HepG2 (cell line): ENCODE measurements around the gene PDGFRB. TPM values are rescaled to one million over a fixed set of nuclear protein-coding genes. Genes with fewer than 3 reads are reported as not detected.

Source experiments
- ATAC-seq: fragments of 200-7000 bp; cut with Tn5 transposase; 3 replicates; pipeline ENCODE4 v1.9.1; 2020; ENCODE audit warnings: mild to moderate bottlenecking, moderate library complexity
- BruUV-seq: library from RNA; stranded (reverse); fragments of 400-500 nt; replicated peaks from 2 replicates; lab custom pipeline; 2021; lab: Mats Ljungman, UMichigan
- CTCF ChIA-PET: fragments of 300-600 bp; formaldehyde crosslinking; extraction: SDS; loops from one replicate; lab custom pipeline; 2021; ENCODE audit warnings: low total read pairs, inconsistent platforms, low intra/inter-chr PET ratio; lab: Yijun Ruan, JAX
- POLR2A ChIA-PET: fragments of 350-600 bp; sonication (Branson Sonifier 250); formaldehyde crosslinking; loops from one replicate; lab custom pipeline; 2020; ENCODE audit warnings: antibody characterized with exemption, inconsistent platforms; lab: Yijun Ruan, JAX
- DNase-seq: peaks from one replicate; pipeline ENCODE4 v3.0.0-alpha.2; 2015; ENCODE audit warnings: low spot score
- FAIRE-seq: peaks from 3 replicates; lab custom pipeline; 2011; peaks lifted over from hg19 to GRCh38; lab: Jason Lieb, UNC
- H2AFZ ChIP-seq: one replicate; pipeline ENCODE4 v1.6.1; 2011; ENCODE audit warnings: low read length, inconsistent platforms
- H3K27ac ChIP-seq: fragments of 300-600 bp; 3 replicates; pipeline ENCODE4 v1.8.0; 2011; ENCODE audit warnings: mixed run types, mild to moderate bottlenecking, mixed read lengths, low read length, inconsistent platforms; ENCODE audit not compliant: insufficient read depth; ENCODE audit errors: extremely low read length
- H3K27me3 ChIP-seq, 2 experiments: fragments of 200-600 bp in 1 of 2; 2 replicates in 1 of 2; 3 replicates in 1 of 2; pipeline versions ENCODE4 v1.6.0 to v1.8.0; 2011; ENCODE audit warnings: low read length in 2 of 2, mild to moderate bottlenecking in 2 of 2, moderate library complexity in 2 of 2, inconsistent platforms in 1 of 2; ENCODE audit not compliant: insufficient read depth in 2 of 2, control insufficient read depth in 1 of 2
- H3K36me3 ChIP-seq, 2 experiments: fragments of 200-600 bp in 1 of 2; replicated peaks in 1 of 2; 2 replicates in 1 of 2; 3 replicates in 1 of 2; pipeline versions ENCODE4 v1.5.1 to v1.8.0; 2011; ENCODE audit warnings: low read length in 2 of 2, inconsistent platforms in 1 of 2; ENCODE audit not compliant: insufficient read depth in 2 of 2, control insufficient read depth in 1 of 2
- H3K4me1 ChIP-seq: 2 replicates; pipeline ENCODE4 v1.5.1; 2012; ENCODE audit warnings: low read length, inconsistent platforms; ENCODE audit not compliant: insufficient read depth
- H3K4me2 ChIP-seq: 2 replicates; pipeline ENCODE4 v1.6.0; 2011; ENCODE audit warnings: low read depth, low read length, inconsistent platforms
- H3K4me3 ChIP-seq, 3 experiments: fragments of 200-600 bp in 1 of 3; sonication (generic), shearing (Covaris generic) in 1 of 3; replicated peaks in 1 of 3; 2 replicates each; pipeline ENCODE4 v1.5.1; 2011 to 2016; ENCODE audit warnings: low read length in 3 of 3, inconsistent platforms in 2 of 3, low read depth in 2 of 3, mild to moderate bottlenecking in 2 of 3, control low read depth in 1 of 3, mixed read lengths in 1 of 3; ENCODE audit not compliant: insufficient read depth in 1 of 3
- H3K79me2 ChIP-seq: one replicate; pipeline ENCODE4 v1.6.1; 2011; ENCODE audit warnings: low read length, inconsistent platforms; ENCODE audit not compliant: insufficient read depth
- H3K9ac ChIP-seq: 2 replicates; pipeline ENCODE4 v1.6.0; 2011; ENCODE audit warnings: mild to moderate bottlenecking, low read depth, low read length, inconsistent platforms; ENCODE audit not compliant: insufficient read depth
- H3K9me3 ChIP-seq: 2 replicates; pipeline ENCODE4 v1.5.1; 2012; ENCODE audit warnings: mild to moderate bottlenecking, low read length
- H4K20me1 ChIP-seq: 2 replicates; pipeline ENCODE4 v1.6.0; 2011; ENCODE audit warnings: inconsistent platforms, mild to moderate bottlenecking, low read length, moderate library complexity; ENCODE audit not compliant: insufficient read depth
- CSRNP2 ChIP-seq: sonication (generic); formaldehyde crosslinking; conservative IDR thresholded peaks from 2 replicates; pipeline ENCODE4 v1.8.0; 2022; ENCODE audit warnings: low read depth, missing genetic modification reagents
- FOXA3 ChIP-seq: IDR thresholded peaks from 2 replicates; pipeline ENCODE4 v1.6.1; 2016; ENCODE audit warnings: missing genetic modification reagents, missing compliant biosample characterization
- HNRNPLL ChIP-seq: fragments of 200-400 bp; formaldehyde crosslinking; IDR thresholded peaks from 2 replicates; pipeline ENCODE4 v1.6.1; 2017; ENCODE audit warnings: mild to moderate bottlenecking, low read depth, low read length; ENCODE audit not compliant: poor library complexity, severe bottlenecking
- MLX ChIP-seq: IDR thresholded peaks from 2 replicates; pipeline ENCODE4 v1.6.1; 2016
- PHF5A ChIP-seq: IDR thresholded peaks from one replicate; pipeline ENCODE4 v1.6.1; 2018; ENCODE audit warnings: low read depth, missing genetic modification reagents; ENCODE audit not compliant: unreplicated experiment
- TEF ChIP-seq: sonication (generic); formaldehyde crosslinking; IDR thresholded peaks from 2 replicates; pipeline ENCODE4 v1.5.0; 2020; ENCODE audit warnings: missing genetic modification reagents
- YY1 ChIP-seq: IDR thresholded peaks from 2 replicates; pipeline ENCODE4 v1.6.1; 2011; ENCODE audit warnings: low read length, low read depth, moderate library complexity, mild to moderate bottlenecking; ENCODE audit not compliant: insufficient read depth, insufficient replicate concordance
- ZNF33A ChIP-seq: sonication (generic); formaldehyde crosslinking; IDR thresholded peaks from 2 replicates; pipeline ENCODE4 v1.5.1; 2020; ENCODE audit warnings: missing genetic modification reagents, mild to moderate bottlenecking, moderate library complexity, borderline replicate concordance
- ZNF740 ChIP-seq: sonication (generic); formaldehyde crosslinking; IDR thresholded peaks from 2 replicates; pipeline ENCODE4 v1.4.0; 2020; ENCODE audit warnings: missing genetic modification reagents
- WGBS: methylation state at CpG from one replicate; pipeline ENCODE4 v1.1.6; 2017; ENCODE audit warnings: low lambda C conversion rate; 5-methylcytosine and 5-hydroxymethylcytosine counted together
- in situ Hi-C: cut with HindIII; loops from 2 replicates; pipeline ENCODE4 v1.10.0; 2017; ENCODE audit warnings: low pct_unique_long_range_greater_than_20kb; ENCODE audit not compliant: extremely low pct_ligation_motif_present
- intact Hi-C: fragments of 100-400 bp; cut with micrococcal nuclease; formaldehyde crosslinking; loops from one replicate; pipeline ENCODE4 v1.10.0; 2022; ENCODE audit not compliant: unreplicated experiment
- polyA plus RNA-seq, 8 experiments: library from polyadenylated mRNA; depleted of rRNA in 3 of 8; stranded (reverse) in 7 of 8; unstranded in 1 of 8; fragments of >200 nt; fragmentation: Illumina TruSeq in 4 of 8; extraction: Trizol in 4 of 8; gene quantifications; 2 replicates each; pipeline versions ENCODE4 v1.2.1 to v1.2.3, GENCODE V29; 2011 to 2016; ENCODE audit warnings: low read depth in 4 of 8, missing spikeins in 1 of 8, mixed read lengths in 1 of 8; ENCODE audit not compliant: insufficient read depth in 1 of 8
- total RNA-seq, 5 experiments: library from RNA; depleted of rRNA; stranded (reverse); fragments of >200 nt; fragmentation: Illumina TruSeq; extraction: Trizol; gene quantifications; 2 replicates each; pipeline ENCODE4 v1.2.3, GENCODE V29; 2016; ENCODE audit warnings: low read depth in 1 of 5

Gene PDGFRB
- total and polyA plus RNA-seq, 2 of the 13 experiments (the other 11 are each of a cell fraction or from before 2014, with no cell fraction given), result 4.0 to 21.0 TPM

- in situ Hi-C loops (no loop called here), intact Hi-C loops (no loop called here)
- Histone ChIP-seq H3K9ac (no peak overlapping the region), H3K79me2 (no peaks in the 10 kb centered on the region), H3K27me3 (peaks cover 2 to 35% of the 10 kb centered on the region in 2 experiments; a peak in 3 of 5 replicates), H3K9me3 (no peaks in the 10 kb centered on the region), H3K4me1 (no peaks in the 10 kb centered on the region), H4K20me1 (no peaks in the 10 kb centered on the region), H3K4me3 (no peak overlapping the region), H3K4me2 (no peak overlapping the region), H3K36me3 (no peaks in the 10 kb centered on the region), H3K27ac (no peak overlapping the region), H2AFZ (no peak overlapping the region)
- no TSS peak for BruUV-seq
- ChIA-PET POLR2A (no interaction called here), CTCF (no interaction called here)
- TF ChIP-seq TEF (CRISPR knock-in tag), result no peak
- FAIRE-seq, result no peak
- no peak for DNase-seq
- ATAC-seq, result no peak
- 6% methylated on average over 1 of the region's 1 CpG for WGBS
Measured at GRCh38 chr5:150197476-150197875, 41.8 kb upstream of the PDGFRB start.

GRCh38 chr5:150196986-150197385 is 41.3 kb upstream of the PDGFRB start:
- intact Hi-C loops (no loop called here), in situ Hi-C loops (no loop called here)
- no peaks in the 10 kb centered on the region for H3K36me3 ChIP-seq
- H3K4me1 ChIP-seq, result no peaks in the 10 kb centered on the region
- DNase-seq, result no peak
- no peak overlapping the region for H2AFZ ChIP-seq
- no peak for TF ChIP-seq YY1
- no peak for TF ChIP-seq PHF5A (CRISPR knock-in tag)
- no peak for TF ChIP-seq ZNF33A (CRISPR knock-in tag)
- no peak for TF ChIP-seq HNRNPLL
- no peak for TF ChIP-seq FOXA3 (CRISPR knock-in tag)
- TF ChIP-seq CSRNP2 (CRISPR knock-in tag), result no peak
- TF ChIP-seq ZNF740 (CRISPR knock-in tag), result no peak
- TF ChIP-seq MLX, result no peak
- no peak for ATAC-seq
- POLR2A ChIA-PET, result no interaction called here
- no peak overlapping the region for H3K27ac ChIP-seq
- WGBS, result 58% methylated on average over 11 of the region's 16 CpGs
- peaks cover 2 to 36% of the 10 kb centered on the region in 2 experiments; a peak in 4 of 5 replicates for H3K27me3 ChIP-seq
- no peak overlapping the region for H3K4me2 ChIP-seq
- H3K9me3 ChIP-seq, result no peaks in the 10 kb centered on the region
- no peaks in the 10 kb centered on the region for H3K79me2 ChIP-seq
- H3K4me3 ChIP-seq, result no peak overlapping the region
- H4K20me1 ChIP-seq, result no peaks in the 10 kb centered on the region
- H3K9ac ChIP-seq, result no peak overlapping the region
- BruUV-seq, result no TSS peak
- CTCF ChIA-PET, result no interaction called here
- FAIRE-seq, result no peak
